Stimulated activated CD4-positive, alpha-beta T cell treated with anti-CD3 and anti-CD28 coated beads, Interleukin-12 subunit alpha, Interleukin-12 subunit beta, amount 100 ng/mL, for 24 hours (primary cell): Measurements from ENCODE around the gene AHRR.
"Not testable (repeated sequence)": the region's sequence is repeated elsewhere in the genome, so short reads cannot be mapped to it uniquely, and the experiment has no call there.

Source experiments
- DNase-seq, 2 experiments: peaks; one replicate each; pipeline ENCODE4 v3.0.0-alpha.2; 2020; ENCODE audit warnings: low read depth in 2 of 2

Gene AHRR

DNA sequence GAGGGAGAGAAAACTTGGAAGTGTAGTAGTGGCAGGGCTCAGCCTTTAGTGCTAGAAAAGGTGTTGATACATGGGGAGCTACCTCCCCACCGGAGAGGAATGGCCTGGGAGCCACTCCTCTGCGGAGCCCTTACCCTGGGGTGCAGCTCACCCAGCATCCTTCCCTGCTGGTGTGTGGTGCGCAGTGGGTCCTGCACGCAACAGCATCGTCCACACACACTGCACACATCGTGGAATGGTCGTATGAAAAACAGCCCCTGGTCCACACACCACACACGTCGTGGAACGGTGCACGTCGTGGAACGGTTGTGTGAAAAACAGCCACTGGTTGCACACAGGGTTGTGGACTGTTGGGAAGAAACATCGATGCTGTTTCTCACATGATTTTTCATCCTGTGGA lies 16.1 kb upstream of the AHRR start:
- no peak for DNase-seq

DNA sequence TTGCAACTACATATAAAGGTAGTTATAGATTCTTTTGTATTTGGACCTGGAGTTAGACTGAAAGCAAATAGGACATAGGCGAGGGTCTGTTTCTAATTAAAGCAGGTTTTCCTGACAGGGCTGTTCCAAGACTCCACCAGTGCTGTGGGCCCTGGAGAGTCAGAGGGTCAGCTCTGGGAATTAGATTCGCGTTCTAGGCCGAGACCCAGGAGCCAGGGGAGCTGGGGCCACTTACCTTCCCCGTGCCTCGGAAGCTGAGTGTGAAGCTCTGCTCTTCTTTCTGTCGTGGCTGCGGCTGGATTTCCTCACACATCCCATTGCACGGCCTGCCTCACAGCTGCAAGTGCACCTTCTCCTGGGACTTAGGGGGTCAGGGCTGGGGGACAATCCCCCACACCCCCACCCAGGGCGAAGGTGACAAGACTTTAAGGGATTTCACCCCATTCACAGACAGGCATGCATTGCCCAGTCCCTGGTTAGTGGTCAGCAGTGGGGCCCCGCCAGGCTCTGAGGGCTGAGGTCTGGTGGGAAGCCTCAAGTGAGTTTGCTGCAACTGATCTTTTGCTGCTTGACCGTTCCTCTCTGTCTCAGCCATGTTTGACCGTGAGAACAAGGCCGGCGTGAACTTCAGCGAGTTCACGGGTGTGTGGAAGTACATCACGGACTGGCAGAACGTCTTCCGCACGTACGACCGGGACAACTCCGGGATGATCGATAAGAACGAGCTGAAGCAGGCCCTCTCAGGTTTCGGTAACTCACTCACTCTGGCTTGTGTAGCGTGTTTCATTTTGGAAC lies 15.3 kb upstream of the AHRR start:
- DNase-seq, result no peak

DNA sequence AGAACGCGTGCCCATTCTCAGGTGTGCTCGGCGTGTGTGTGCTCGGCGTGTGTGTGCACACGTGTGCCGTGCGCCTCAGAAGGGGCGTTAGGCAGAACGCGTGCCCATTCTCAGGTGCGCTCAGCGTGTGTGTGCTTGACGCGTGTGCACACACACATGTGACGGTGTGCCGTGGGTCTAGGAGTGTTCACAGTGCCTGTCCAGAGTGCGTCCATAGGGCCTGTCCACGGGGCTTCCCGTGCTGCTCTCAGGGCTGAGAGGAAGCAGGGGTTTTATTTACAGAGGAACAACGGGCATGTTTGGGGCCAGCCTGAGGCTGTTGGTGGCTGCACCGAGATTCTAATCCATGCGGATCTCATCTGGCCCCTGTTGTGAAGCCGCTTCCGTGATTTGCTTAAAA lies 14.2 kb upstream of the AHRR start:
- DNase-seq, result no peak

DNA sequence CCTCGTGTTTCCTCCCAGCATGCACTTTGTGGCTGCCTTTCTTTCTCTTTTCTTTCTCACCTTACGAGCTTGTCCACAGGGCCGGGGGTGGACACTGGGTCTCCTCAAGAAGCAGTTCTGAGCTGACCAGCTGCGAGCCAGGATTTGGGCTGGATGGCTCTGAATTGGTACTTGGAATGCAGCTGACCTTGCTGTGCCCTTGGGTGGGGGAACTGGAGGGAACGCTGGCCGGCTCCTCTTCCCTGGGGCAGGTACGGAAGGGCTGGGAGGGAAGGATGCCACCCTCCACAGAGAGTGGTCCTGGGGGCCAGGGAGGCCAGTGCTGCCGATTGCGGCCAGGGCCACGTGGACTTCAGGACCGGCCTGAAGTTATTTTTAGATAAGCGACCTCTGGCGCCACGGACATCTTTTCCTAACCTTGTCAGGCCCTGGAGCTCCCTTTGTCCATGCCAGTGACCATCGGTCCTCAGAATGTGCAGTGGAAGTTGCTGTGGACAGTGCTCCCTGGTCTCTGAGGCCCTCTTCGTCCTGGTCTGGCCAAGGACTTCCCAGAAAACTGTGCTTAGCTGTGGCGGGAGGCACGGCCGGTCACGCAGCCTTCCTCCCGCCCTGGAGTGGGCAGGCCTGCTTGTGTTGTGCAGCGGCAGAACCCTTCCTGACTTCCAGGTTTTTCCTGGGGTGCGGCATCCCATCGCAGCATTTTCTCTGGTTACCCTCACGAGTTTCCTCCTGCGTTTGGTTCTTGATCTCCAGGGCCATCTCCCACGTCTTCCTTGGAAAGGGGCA lies 13.5 kb upstream of the AHRR start:
- DNase-seq, result no peak

DNA sequence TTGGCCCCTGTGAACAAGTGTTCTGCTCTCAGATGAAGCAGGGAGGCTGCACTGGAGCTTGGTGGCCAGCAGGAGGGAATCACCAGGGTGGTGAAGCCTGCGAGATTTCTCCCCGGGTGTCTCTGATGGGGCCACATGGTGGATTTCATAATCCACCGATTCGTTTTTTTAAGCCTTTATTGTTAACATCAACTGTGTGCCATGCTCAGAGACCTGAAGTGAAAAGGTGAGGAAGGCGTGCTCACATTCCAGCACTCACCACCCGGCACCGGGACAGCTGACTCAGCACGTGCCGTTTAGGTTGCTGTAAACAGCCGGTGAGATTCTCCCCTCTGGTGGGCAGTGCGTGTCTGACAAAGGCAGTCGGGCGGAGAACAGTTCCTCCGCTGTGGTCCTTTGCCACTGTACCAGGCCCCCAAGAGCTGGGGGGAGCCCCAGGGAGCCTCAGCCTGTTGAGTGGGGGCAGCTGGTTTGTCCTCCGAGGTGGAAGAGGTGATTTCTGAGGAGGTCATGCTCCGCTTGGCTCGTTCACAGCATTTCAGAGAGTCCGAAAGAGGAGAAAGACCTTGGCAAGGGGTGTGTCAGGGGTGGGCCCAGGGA lies 12.7 kb upstream of the AHRR start:
- no peak for DNase-seq

DNA sequence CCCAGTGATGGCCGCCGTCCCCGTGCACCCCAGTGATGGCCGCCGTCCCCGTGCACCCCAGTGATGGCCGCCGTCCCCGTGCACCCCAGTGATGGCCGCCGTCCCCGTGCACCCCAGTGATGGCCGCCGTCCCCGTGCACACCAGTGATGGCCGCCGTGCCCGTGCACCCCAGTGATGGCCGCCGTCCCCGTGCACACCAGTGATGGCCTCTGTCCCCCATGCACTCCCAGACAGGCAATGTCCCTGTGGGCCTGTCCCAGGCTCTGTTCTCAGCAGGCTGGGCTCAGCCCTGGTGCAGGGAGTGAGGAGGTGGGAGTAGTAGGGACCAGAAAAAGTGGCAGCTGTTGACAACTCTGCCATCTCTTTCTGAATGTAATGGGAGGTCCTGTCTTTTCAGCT lies 11.7 kb upstream of the AHRR start:
- not testable (repeated sequence) for DNase-seq

DNA sequence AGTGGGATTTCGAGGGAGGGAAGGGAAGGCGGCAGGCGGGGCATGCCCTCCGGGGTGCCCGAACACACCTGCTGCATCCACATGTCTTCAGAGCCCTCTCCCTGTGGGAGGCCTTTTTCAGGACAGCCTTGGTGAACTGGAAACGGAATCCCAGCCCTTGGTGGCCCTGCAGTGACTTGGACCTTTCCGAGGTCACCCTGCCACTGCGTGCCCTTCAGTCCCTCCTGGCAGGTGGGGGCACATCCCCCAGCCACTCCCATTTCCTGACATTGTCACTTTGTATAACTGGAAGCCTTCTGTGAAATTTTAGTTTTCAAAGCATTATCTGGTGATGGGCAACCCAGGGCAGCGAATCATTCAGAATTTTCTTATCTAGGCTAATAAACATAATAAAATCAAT lies 11.0 kb upstream of the AHRR start:
- DNase-seq, result no peak

DNA sequence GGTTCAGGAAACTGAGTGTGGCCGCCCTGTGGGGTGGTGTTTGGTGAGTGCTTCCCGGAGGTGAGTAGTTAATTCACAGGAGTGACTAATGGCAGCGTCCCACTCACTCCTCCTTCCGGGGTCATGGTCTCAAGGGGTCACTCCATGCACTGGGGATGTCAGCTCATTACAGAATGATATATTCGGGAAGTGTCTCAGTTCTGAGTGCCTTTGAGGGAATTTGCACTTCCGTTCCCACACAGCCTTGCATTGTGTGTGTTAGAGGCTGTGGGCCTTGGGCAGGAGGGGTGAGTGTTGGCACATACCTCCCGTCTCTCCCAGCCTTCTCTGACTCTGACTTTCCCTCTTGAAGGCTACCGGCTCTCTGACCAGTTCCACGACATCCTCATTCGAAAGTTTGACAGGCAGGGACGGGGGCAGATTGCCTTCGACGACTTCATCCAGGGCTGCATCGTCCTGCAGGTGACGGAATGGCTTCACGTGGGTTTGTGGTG lies 10.5 kb upstream of the AHRR start:
- no peak for DNase-seq

DNA sequence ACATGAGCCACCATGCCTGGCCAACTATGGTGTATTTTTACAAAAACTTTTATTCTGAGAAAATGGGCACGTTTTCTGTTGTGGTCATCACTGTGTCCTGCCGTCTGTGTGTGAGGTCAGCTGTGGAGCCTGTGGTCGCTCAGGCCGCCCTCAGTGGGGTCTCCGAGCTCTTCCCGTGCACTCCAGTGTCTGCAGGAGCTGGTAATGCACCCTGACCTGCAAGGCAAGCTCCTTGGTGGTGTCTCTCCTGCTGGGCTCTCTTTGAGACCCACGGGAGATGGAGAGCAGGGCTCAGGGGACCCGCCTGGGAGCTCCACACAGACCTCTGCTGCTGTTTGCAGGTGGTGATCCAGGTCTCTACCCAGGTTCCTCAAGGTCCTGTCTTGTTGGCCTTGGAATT lies 9.6 kb upstream of the AHRR start:
- DNase-seq, result no peak

DNA sequence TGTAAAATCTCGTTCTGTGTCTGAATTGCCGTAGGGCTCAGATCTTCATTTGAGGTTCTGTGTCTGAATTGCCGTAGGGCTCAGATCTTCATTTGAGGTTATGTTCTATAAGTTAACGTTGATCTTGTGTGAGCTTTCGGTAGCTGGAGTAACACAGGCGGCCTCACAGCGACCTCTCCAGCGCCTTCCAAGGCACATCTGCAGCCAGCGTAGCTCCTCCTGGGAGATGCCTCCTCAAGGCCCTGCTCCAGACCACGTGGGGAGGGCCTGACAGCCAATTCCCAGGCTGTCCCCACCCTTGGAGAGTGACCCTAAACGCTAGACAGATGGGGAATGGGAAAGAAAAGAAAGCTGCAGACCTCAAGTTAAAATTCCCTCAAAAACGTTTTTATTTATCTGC lies 8.7 kb upstream of the AHRR start:
- DNase-seq, result no peak

DNA sequence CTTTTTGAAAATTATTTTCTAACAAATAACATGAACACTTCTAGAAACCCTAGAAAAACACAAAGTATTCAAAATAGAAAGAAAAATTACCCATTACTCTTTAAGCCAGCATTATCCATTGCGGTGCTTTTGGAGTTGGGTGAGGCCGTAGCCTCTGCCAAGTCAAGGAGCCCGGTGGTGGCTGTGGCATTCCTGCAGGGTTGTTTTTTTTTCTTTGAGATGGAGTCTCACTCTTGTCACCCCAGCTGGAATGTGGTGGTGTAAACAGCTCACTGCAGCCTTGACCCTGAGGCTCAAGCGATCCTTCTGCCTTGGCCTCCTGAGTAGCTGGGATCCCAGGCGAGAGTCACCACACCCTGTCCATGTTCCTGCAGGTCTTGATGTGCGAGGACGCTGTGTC lies 8.2 kb upstream of the AHRR start:
- no peak for DNase-seq

DNA sequence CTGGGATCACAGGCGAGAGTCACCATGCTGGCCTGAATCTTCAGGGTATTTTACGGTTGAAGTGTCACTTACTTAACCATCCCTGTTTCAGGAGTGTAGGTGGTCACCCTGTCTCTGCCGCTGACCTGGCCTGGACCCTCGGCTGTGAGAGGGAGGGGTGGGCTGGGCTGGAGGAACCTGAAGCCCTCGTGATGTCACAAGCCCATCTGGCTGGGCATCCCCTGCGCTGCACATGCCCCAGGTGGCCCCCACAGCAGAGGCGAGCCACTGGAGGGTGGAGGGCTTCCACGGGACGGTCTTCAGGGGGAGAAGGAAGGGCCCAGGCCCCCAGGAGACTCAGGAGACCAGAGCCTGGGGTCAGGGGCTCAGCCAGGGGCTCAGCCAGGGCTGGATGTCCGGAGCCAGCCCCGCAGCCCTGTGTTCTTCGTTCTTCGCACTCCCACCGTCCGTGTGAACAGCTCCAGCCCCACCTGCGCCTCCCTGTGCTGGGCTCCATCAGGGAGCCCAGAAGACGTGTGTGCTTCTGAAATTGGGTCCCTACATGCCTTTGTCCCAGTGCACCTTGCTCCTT lies 7.6 kb upstream of the AHRR start:
- DNase-seq, result no peak

DNA sequence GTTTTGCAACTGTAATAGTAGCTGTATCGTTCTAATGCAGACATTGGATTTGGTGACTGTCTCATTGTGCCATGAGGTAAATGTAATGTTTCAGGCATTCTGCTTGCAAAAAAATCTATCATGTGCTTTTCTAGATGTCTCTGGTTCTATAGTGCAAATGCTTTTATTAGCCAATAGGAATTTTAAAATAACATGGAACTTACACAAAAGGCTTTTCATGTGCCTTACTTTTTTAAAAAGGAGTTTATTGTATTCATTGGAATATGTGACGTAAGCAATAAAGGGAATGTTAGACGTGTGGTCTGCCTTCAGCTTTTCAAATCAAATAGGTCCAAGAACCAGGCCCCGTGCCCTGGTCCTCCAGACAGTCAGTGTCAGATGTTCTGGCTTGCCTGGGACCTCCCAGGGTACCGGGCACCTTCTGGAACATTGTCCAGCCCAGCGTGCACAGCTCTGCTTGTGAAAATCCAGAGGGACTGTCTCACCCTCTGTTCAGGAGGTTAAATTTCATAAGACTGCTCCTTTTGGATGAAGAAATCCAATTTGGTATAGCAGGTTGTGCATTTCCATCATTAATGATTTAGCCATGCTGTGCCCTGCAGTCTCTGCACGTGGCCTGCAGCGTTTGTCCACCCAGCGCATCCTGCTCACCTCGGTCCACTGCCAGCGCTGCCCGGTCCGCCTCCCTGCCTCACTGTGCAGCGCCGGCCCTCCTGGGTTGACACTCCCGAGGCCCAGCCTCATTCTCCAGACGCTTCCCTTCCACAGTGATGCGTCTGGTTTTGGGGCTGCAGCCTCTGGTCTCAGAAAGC lies 6.6 kb upstream of the AHRR start:
- no peak for DNase-seq

DNA sequence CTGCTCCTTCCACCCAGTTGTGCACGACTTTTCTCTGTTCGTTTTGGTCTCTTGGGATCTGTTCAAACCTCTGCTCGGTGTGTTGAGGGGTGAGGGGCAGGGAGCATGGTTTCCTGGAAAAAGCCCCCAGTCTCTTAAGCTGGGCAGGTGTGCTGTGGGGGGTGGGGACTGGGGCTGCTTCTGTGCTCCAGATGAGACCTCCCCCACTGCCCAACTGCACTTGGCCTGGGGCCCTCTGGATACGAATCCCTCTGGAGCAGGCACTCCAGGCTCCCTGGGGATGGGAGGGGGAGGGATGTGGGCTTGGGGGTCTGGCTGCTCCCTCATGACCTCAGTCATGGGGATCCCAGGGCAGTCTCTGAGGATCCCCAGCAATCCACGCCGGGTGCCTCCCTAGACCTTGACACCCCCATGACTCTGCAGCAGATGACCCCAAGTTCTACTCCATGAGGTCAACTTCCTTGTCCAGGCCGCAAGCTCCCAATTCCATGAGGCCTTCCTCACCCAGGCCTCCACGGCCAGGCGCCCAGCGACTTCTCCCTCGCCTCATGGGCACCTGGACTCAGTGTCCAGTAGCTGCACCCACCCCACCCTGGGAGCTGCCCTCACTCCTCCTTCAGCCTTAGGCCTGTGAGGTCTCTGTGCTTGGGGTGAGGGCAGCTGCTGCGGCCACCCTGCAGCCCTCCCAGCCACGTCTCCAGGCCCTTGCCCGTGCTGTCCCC lies 5.9 kb upstream of the AHRR start:
- DNase-seq, result no peak

DNA sequence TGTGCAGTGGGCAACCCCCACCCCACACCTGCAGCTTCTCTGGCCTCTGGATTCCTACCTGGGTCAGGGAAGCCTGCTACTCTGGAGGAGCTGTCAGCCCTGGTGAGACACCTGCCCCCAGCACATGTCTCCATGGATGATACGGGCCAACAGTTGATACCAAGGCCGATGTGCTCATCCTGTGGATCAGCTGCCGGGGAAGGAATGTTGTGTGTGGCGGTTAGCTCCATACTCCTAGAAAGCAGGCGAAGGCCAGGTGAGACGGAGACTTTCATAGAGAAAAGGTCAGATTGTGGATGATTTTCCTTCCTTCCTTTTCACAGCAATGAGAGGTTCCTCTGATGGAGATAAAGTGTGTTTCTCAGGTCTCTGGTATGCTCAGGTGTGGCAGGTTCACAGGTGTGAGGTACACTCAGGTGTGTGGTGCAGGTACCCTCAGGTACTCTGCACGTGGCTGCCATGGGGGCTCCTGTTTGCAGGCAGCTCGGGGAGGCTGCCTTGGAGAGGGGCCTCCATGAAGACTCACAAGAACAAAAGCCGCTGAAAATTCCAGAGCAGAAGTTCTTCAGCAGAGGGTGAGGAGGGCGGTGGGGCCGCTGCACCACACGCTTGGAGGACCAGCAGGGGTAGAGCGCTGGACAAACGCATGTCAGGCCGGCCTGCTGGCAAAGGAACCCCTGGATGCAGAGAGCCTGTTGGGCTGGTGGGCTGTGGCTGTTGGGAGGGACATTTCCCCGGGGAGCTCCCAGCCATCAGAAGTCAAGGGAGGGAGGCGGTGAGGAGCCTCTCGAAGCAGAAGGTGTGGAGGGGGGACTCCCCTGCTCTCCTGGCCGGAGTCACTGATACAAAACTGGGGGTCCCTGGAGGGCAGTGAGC lies 5.1 kb upstream of the AHRR start:
- no peak for DNase-seq

DNA sequence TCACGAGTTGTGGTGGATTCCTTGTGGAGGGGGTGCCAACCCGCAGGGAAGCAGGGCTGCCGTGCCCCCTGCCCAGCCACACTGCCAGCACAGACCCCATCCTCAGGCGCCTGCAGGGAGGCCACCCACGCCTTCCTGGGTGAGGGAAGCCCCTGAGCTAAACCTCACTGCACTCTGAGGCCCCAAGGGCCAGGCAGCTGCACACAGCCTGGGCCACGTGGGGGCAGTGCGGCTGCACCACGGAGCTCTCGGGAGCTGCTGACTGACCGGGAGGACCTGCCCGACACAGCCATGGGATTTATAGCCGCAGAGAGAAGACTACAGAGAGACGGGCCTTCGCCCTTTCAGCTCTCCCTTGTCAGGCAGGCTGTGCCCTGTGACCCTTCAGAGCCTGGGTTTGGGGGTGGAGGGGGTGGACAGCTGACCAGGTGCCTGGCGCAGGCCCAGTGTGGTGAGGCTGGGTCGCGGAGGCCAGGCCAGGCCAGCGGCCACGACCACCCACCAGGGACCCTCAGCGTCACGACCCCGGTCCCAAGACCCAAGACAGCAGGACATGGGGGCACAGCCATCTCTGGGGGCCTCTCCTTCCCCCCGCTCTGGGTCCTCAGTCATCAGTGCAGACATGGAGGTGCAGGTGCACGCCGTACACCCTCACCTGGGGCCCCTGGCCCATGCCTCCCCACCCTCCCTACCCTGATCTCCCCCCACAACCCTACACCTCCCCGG lies 4.3 kb upstream of the AHRR start:
- DNase-seq, result peak; percentile 11 to 39

DNA sequence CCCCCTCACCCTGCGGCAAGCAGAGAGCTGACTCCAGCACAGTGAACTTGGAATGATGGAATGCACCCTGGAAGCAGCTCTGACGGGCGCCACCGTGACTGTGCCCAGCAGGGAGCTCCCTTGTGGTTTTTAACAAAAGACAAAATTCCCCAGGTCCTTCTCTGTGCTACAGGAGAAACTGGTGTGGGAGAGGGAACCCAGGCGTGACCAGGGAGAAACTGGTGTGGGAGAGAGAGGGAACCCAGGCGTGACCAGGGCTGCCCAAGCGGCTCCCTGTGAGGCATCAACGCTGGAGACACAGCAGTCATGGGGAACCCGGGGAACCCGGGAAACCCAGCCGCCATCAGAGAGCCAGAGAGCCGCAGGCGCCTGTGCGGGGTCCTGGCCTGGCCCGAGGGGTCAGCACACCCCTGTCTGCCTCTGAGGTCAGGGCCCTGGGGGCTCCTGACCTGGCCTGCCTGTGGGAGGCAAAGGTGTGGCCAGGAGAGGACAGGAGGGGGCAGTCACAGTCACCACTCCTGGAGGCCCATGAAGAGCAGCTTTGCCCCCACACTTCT lies 3.1 kb upstream of the AHRR start:
- no peak for DNase-seq

DNA sequence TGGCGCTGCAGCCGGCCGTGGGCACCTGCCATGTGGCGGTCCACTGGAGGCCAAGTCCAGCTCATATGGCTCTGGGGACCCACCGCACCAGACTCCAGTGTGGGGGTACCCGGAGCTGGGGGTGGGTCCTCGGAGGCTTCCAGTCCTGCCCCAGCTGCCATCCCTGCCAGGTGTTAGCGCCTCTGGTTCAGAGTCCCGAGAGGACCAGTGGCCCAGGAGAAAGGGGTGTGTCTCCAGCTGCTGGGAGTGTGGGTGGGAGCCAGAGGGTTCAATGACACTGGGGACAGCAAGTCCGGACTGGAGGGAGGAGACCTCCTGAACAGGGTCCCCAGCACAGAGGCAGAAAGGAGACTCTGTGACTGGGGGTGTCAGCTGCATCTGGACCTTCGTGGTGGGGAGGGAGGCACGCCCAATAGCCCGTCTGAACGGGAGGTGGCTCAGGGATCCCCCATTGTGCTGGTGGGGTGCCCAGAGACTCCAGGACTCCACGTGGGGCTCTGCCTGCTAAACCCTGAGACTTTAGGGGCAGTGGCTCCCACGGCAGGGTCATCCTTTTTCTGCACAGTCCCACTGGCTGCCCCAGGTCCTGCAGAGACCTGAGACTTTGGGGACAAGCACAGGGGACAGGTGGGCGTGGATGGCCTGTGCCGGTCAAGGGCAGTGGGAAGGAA lies 2.4 kb upstream of the AHRR start:
- DNase-seq, result no peak
